GM18508 (cell line): ENCODE results near the gene BARX2.
"Not testable (repeated sequence)": the region's sequence is repeated elsewhere in the genome, so short reads cannot be mapped to it uniquely, and the experiment has no call there.

Experiments used
- ATAC-seq: cut with Tn5 transposase; IDR thresholded peaks from one replicate; pipeline ENCODE4 v1.9.1; 2021; ENCODE audit warnings: moderate number of reproducible peaks; ENCODE audit not compliant: insufficient read depth, unreplicated experiment

The BARX2 gene

GRCh38 chr11:129375751-129376657 lies at the start of gene BARX2:
BARX2 (plus strand) TSS chr11:129375848; CDS start chr11:129376036, 188 bp downstream.
- ATAC-seq = no peak

DNA sequence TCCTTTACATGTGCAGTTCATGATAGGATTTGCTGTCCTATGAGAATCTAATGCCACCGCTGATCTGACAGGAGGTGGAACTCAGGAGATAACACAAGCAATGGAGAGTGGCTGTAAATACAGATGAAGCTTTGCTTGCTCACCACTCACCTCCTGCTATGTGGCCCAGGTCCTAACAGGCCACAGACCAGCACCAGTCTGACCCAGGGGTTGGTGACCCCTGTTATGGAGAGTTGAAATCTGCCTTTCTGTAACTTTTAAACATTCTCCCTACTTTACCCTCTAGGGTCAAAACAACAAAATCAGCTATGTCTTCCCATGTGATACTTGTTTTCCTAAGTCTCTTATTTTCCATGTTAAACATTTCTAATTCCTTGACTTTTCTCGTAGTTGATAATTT lies 48.7 kb upstream of the BARX2 start:
- ATAC-seq = no peak

DNA sequence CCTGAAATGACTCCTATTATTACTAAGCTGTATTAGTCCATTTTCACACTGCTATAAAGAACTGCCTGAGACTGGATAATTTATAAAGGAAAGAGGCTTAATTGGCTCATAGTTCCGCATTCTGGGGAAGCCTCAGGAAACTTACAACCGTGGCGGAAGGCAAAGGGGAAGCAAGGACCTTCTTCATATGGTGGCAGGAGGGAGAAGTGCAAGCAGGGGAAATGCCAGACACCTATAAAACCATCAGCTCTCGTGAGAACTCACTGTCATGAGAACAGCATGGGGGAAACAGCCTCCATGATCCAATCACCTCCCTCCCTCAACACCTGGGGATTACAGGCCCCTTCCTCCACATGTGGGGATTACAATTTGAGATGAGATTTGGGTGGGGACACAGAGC lies 47.9 kb upstream of the BARX2 start:
- not testable (repeated sequence) for ATAC-seq

DNA sequence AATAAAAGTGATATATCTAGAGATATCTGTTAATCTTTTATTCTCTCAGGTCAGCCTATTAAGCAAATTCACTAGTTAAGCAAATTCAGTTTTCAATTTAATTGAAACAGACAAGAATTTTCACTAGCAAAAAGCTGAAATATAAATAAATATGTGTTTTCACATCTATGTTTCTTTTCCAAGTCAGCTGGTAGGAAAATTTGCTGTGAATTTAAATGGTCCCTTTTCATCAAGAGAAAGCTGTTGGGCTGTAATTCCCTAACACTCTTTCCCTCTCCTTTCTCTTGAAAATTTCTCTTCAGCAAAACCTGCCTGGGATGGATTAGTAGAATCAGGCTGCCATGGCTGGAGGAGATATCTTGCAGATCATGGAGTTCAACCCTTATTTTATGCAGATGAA lies 46.9 kb upstream of the BARX2 start:
- no peak for ATAC-seq

GRCh38 chr11:129331217-129331616 lies 44.4 kb upstream of the BARX2 start:
- ATAC-seq = no peak

GRCh38 chr11:129331871-129332274 lies 43.8 kb upstream of the BARX2 start:
- ATAC-seq = no peak

- no peak for ATAC-seq
Measured at GRCh38 chr11:129333873-129334272, 41.8 kb upstream of the BARX2 start.

DNA sequence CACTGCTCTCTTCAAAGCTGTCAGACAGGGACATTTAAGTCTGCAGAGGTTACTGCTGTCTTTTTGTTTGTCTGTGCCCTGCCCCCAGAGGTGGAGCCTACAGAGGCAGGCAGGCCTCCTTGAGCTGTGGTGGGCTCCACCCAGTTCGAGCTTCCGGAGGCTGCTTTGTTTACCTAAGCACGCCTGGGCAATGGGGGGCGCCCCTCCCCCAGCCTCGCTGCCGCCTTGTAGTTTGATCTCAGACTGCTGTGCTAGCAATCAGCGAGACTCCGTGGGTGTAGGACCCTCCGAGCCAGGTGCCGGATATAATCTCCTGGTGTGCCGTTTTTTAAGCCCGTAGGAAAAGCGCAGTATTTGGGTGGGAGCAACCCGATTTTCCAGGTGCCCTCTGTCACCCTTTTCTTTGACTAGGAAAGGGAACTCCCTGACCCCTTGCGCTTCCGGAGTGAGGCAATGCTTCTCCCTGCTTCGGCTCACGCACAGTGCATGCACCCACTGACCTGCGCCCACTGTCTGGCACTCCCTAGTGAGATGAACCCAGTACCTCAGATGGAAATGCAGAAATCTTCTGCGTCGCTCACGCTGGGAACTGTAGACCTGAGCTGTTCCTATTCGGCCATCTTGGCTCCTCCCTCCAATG lies 31.2 kb upstream of the BARX2 start:
- ATAC-seq = not testable (repeated sequence)

DNA sequence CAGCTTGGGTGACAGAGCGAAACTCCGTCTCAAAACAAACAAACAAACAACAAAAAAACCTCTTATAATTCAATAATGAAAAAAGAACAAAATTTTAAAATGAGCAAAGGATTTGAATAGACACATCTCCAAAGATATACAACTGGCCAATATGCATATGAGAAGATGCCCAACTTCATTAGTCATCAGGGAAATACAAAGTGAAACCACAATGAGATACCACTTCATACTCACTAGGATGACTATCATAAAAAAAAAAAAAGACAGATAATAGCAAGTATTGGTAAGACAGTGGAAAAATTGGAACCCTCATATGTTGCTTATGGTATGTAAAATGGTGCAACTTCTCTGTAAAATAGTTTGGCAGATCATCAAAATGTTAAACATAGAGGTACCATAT lies 28.7 kb upstream of the BARX2 start:
- no peak for ATAC-seq

DNA sequence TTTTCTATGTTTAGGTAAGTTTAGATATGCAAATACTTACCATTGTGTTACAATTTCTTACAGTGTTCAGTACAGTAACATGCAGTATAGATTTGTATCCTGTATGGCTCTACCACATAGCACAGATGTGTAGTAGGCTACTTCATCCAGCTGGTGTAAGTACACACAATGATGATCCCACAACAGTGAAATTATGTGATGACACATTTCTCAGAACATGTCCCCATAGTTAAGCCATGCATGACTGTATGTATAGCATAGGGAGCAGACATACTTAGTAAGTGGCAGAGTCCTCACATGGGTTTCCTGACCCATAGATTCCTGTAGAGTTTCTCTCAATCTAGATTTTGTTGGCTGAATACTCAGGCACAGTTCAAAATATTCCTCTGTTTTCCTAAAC lies 26.8 kb upstream of the BARX2 start:
- no peak for ATAC-seq

GRCh38 chr11:129352676-129353075 lies 23.0 kb upstream of the BARX2 start:
- no peak for ATAC-seq

GRCh38 chr11:129354691-129355090 lies 21.0 kb upstream of the BARX2 start:
- no peak for ATAC-seq

DNA sequence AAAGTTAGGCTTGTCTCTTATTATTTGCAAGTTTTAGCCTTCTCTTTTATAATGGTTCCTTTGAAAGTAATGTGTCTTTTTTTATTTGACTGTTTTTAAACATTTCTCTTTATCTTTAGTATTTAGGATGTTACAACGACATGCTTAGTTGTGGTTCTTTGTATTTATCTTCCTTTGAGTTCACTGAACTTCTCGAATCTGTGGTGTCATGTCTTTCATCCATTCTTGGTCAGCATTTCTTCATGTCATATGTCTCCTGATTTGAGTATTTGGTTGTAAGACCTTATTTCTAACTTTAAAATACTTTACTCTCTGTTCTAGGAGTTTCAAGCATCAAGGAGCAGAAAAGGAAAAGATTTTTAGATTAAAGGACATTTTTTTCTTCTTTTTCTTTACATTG lies 15.9 kb upstream of the BARX2 start:
- ATAC-seq = no peak

- peak; percentile 99 for ATAC-seq
Measured at GRCh38 chr11:129364143-129364654, 11.4 kb upstream of the BARX2 start.

- ATAC-seq = no peak
Measured at GRCh38 chr11:129365816-129366215, 9.8 kb upstream of the BARX2 start.

GRCh38 chr11:129366737-129367597 lies 8.7 kb upstream of the BARX2 start:
- ATAC-seq = no peak

DNA sequence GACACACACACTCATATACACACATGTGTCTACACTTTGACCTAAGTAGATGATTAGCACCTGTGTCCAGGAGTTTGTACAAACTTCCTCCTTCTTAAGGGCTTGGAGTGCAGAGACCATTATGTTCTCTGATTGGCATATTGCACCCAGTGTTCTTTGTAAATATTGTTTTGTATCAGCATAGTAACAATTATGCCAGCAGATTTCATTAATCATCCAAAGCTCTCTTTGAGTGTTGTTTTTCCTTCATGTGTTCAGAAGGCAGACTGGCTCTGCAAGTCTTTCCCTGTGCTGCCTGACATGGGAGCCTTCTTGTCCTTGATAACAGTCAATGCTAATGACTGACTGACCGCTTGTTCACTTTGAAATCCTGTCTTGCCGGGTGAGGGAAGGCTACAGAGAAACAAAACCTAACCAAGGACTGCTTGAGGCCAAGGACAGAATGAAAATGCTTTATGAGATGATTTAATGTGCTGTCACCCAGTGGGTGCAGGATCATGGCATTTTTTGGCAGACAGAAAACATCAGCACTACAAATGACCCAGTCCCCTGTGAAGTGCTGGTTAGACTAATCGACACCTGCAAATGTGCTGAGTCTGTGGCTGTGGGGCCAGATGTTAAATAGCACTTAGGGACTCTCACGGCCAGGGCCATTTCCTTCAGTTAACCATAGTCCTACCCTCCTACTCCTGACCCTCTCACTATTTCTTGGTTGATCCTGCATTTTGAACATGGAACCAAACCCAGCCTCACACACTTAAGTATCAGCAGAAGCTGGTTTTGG lies 6.6 kb upstream of the BARX2 start:
- ATAC-seq = no peak

- no peak for ATAC-seq
Measured at GRCh38 chr11:129370715-129371114, 4.9 kb upstream of the BARX2 start.

DNA sequence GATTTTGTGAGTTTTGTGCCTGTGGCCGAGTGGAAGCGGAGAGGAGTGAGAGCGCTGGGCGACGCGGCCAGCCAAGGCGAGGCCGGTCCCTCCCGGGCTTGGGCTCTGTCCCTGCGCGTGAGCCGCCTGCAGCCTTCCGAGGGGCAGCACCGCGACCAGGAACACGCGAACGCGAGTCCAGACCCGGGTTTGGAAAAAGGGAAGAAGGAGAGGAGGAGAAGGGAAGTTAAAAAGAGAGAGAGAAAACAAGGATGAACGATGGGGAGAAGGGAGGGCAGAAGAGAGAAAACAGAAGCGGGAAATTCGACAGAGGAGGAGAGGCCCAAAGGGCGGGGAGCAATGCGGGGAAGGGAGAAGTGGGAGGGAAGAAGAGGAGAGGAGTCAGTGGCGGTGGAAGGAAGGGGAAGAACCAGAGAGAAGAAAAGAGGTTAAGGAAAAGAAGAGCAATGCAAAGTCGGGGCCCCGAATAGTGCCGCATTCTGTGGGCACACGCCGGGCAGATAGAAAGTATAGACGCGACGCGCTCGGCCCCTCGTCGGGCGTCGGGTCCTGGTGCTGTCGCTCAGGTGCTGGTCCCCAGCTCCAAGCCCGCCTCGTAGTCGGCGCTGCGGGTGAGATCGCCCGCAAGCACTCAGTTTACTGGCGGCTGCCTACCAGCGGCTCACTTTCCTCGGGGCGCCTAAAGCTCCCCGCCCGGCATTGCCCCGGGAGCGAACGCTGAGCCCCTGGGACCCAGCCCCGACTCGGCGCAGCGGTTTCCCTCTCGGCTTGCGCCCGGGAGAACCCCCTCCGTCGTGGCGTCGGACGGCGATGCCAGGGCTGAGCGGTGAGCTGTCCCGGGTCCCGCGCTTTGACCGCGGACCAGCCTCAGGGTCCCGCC lies 2.8 kb upstream of the BARX2 start:
- ATAC-seq = no peak
